Measurements from ENCODE around the gene CHST5.

GRCh38 chr16:75486014-75486675 lies 49.8 kb downstream of the CHST5 start:
- TF ChIP-seq, protein P1, sequence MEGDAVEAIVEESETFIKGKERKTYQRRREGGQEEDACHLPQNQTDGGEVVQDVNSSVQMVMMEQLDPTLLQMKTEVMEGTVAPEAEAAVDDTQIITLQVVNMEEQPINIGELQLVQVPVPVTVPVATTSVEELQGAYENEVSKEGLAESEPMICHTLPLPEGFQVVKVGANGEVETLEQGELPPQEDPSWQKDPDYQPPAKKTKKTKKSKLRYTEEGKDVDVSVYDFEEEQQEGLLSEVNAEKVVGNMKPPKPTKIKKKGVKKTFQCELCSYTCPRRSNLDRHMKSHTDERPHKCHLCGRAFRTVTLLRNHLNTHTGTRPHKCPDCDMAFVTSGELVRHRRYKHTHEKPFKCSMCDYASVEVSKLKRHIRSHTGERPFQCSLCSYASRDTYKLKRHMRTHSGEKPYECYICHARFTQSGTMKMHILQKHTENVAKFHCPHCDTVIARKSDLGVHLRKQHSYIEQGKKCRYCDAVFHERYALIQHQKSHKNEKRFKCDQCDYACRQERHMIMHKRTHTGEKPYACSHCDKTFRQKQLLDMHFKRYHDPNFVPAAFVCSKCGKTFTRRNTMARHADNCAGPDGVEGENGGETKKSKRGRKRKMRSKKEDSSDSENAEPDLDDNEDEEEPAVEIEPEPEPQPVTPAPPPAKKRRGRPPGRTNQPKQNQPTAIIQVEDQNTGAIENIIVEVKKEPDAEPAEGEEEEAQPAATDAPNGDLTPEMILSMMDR (conservative IDR thresholded peaks at IDR 0.05) = no peak
- TF ChIP-seq ZFX (IDR thresholded peaks at IDR 0.05) = no peak

Data from C4-2B (cell line).